ENCODE data around the gene ZNF385D.

Gene ZNF385D

GRCh38 chr3:21613372-21614070 lies 137.5 kb downstream of the ZNF385D start:
- DNase-seq (ENCODE audit: low read depth): no peak

GRCh38 chr3:21601178-21601577 lies 149.8 kb downstream of the ZNF385D start:
- DNase-seq (ENCODE audit: low read depth): no peak

GRCh38 chr3:21599890-21600289 lies 151.1 kb downstream of the ZNF385D start:
- no peak for DNase-seq (ENCODE audit: low read depth)

GRCh38 chr3:21592828-21593227 lies 158.2 kb downstream of the ZNF385D start:
- no peak for DNase-seq (ENCODE audit: low read depth)

GRCh38 chr3:21587894-21588293 lies 163.1 kb downstream of the ZNF385D start:
- DNase-seq (ENCODE audit: low read depth): no peak

- no peak for DNase-seq (ENCODE audit: low read depth)
These were observed 165.7 kb downstream of the ZNF385D start for GRCh38 chr3:21585216-21585740.

- DNase-seq (ENCODE audit: low read depth): no peak
These were observed 177.7 kb downstream of the ZNF385D start for GRCh38 chr3:21573291-21573690.

- no peak for DNase-seq (ENCODE audit: low read depth)
These were observed 186.5 kb downstream of the ZNF385D start for GRCh38 chr3:21564531-21564930.

GRCh38 chr3:21562243-21562642 lies 188.8 kb downstream of the ZNF385D start:
- DNase-seq (ENCODE audit: low read depth): no peak

GRCh38 chr3:21561472-21561871 lies 189.5 kb downstream of the ZNF385D start:
- DNase-seq (ENCODE audit: low read depth): no peak

GRCh38 chr3:21551019-21551418 lies 200.0 kb downstream of the ZNF385D start:
- DNase-seq (ENCODE audit: low read depth): no peak

- no peak for DNase-seq (ENCODE audit: low read depth)
These were observed 206.9 kb downstream of the ZNF385D start for GRCh38 chr3:21544076-21544462.

GRCh38 chr3:21543380-21544075 lies 207.5 kb downstream of the ZNF385D start:
- DNase-seq (ENCODE audit: low read depth): no peak

- no peak for DNase-seq (ENCODE audit: low read depth)
These were observed 208.2 kb downstream of the ZNF385D start for GRCh38 chr3:21542656-21543379.

GRCh38 chr3:21540265-21540664 lies 210.7 kb downstream of the ZNF385D start:
- no peak for DNase-seq (ENCODE audit: low read depth)

GRCh38 chr3:21534462-21534861 lies 216.5 kb downstream of the ZNF385D start:
- DNase-seq (ENCODE audit: low read depth): no peak

- DNase-seq (ENCODE audit: low read depth): no peak
These were observed 218.0 kb downstream of the ZNF385D start for GRCh38 chr3:21533002-21533401.

GRCh38 chr3:21531909-21532308 lies 219.1 kb downstream of the ZNF385D start:
- DNase-seq (ENCODE audit: low read depth): no peak

- DNase-seq (ENCODE audit: low read depth): no peak
These were observed 222.6 kb downstream of the ZNF385D start for GRCh38 chr3:21528291-21528995.

GRCh38 chr3:21526461-21526860 lies 224.5 kb downstream of the ZNF385D start:
- no peak for DNase-seq (ENCODE audit: low read depth)

GRCh38 chr3:21524133-21524532 lies 226.9 kb downstream of the ZNF385D start:
- DNase-seq (ENCODE audit: low read depth): no peak
